ENCODE results near the gene BTF3.

Gene BTF3

DNA sequence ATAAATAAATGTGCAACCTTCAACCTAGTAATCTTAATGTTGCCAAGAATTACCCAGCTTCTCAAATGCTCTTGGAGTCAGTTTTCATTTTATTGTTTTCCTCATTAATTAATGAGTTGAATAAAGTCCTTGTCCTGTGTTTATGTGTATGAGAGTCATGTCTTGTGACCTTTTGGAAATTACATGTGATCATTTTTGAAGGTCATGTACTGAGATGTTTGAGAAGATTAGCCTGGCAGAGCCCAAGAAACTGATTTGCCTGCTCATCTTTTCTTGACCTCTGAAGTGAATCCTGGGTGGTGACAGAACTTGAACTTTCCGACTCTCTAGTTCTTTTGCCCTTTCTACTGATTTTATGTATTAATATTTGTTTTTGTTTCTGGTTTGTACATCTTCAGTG is 51.8 kb downstream of the BTF3 start:
- no peak overlapping the region for H3K27ac ChIP-seq
- H3K36me3 ChIP-seq = peaks cover 18 to 42% (median 33%) of the 10 kb centered on the region in 3 donors
- intact Hi-C loops (cut with DNase I; ENCODE audit: low total_unique reads) = no loop called here
- no peaks in the 10 kb centered on the region for H3K4me1 ChIP-seq
- TF ChIP-seq, protein P1, sequence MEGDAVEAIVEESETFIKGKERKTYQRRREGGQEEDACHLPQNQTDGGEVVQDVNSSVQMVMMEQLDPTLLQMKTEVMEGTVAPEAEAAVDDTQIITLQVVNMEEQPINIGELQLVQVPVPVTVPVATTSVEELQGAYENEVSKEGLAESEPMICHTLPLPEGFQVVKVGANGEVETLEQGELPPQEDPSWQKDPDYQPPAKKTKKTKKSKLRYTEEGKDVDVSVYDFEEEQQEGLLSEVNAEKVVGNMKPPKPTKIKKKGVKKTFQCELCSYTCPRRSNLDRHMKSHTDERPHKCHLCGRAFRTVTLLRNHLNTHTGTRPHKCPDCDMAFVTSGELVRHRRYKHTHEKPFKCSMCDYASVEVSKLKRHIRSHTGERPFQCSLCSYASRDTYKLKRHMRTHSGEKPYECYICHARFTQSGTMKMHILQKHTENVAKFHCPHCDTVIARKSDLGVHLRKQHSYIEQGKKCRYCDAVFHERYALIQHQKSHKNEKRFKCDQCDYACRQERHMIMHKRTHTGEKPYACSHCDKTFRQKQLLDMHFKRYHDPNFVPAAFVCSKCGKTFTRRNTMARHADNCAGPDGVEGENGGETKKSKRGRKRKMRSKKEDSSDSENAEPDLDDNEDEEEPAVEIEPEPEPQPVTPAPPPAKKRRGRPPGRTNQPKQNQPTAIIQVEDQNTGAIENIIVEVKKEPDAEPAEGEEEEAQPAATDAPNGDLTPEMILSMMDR (IDR thresholded peaks at IDR 0.05) = no peak
- no peak for DNase-seq
- H3K27me3 ChIP-seq = no peaks in the 10 kb centered on the region
- H3K4me3 ChIP-seq = no peak overlapping the region
- no peaks in the 10 kb centered on the region for H3K9me3 ChIP-seq

DNA sequence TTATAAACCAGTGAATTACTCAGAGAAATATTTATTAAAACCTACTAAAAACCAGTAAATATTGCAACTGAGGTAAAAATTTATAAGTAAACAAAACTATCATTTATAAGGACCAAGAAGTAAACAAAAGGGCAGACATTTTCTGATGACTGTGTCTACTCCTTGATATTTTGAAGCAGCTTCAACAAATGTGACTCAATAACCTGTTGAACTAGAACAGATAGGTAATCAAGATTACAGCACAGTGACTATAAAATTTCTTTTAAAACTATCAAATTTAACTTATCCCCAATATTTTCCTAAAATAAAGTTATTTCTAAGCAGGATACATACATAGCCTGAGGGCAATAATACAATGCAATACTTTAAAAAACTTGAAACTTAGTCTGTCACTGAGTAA is 54.4 kb downstream of the BTF3 start:
- intact Hi-C loops (cut with DNase I; ENCODE audit: low total_unique reads) = no loop called here
- TF ChIP-seq, protein P1 (IDR thresholded peaks at IDR 0.05) = no peak

More for the DNA sequence above, 54.4 kb downstream of the BTF3 start:
- Histone ChIP-seq H3K4me3 (no peak overlapping the region), H3K27ac (no peak overlapping the region), H3K9me3 (no peaks in the 10 kb centered on the region), H3K27me3 (no peaks in the 10 kb centered on the region), H3K36me3 (peaks cover 42 to 61% (median 53%) of the 10 kb centered on the region in 3 donors), H3K4me1 (no peaks in the 10 kb centered on the region)
- no peak for DNase-seq
